Epithelial cell of esophagus (primary cell): ENCODE measurements around the gene COPS6.

Experiments used
- DNase-seq: peaks from one replicate; pipeline ENCODE4 v3.0.0; 2010; ENCODE audit warnings: low read depth
- H3K4me3 ChIP-seq: 2 replicates; pipeline ENCODE4 v1.5.1; 2011; ENCODE audit warnings: mild to moderate bottlenecking, low read length, control low read depth
- TF ChIP-seq, protein P1 (sequence below): IDR thresholded peaks from 2 replicates; pipeline ENCODE4 v1.5.1; 2011; ENCODE audit warnings: low read depth, mild to moderate bottlenecking, low read length, control low read depth, inconsistent platforms; ENCODE audit not compliant: insufficient read depth; ENCODE audit errors: missing control alignments

The COPS6 gene

GRCh38 chr7:100132697-100133151 is 44.0 kb downstream of the COPS6 start:
- peak; percentile 75 for DNase-seq
- H3K4me3 ChIP-seq = no peak overlapping the region
- TF ChIP-seq, protein P1, sequence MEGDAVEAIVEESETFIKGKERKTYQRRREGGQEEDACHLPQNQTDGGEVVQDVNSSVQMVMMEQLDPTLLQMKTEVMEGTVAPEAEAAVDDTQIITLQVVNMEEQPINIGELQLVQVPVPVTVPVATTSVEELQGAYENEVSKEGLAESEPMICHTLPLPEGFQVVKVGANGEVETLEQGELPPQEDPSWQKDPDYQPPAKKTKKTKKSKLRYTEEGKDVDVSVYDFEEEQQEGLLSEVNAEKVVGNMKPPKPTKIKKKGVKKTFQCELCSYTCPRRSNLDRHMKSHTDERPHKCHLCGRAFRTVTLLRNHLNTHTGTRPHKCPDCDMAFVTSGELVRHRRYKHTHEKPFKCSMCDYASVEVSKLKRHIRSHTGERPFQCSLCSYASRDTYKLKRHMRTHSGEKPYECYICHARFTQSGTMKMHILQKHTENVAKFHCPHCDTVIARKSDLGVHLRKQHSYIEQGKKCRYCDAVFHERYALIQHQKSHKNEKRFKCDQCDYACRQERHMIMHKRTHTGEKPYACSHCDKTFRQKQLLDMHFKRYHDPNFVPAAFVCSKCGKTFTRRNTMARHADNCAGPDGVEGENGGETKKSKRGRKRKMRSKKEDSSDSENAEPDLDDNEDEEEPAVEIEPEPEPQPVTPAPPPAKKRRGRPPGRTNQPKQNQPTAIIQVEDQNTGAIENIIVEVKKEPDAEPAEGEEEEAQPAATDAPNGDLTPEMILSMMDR = peak; percentile 99

- H3K4me3 ChIP-seq = no peak overlapping the region
- TF ChIP-seq, protein P1 = no peak
- DNase-seq = no peak
These were observed 49.3 kb downstream of the COPS6 start for GRCh38 chr7:100137851-100138760.

DNA sequence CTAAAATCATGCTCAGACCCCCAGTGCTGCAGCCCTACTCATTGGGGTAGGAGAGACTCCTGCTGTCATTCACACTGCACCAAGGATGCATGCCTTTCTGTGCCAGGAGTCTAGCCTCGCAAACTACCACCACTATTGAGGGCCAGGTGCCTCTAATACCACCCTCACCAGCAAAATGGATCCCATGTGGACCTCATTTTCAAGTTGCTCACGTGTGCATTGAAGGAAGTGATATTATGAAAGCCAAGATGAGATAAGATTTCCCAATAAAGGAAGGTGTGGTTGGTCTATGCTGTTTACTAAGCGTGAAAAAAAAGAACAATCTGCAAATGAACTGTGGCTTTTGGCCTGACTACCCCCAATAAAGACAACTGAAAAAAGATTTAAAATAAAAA is 52.8 kb downstream of the COPS6 start:
- no peak for DNase-seq
- TF ChIP-seq, protein P1 = no peak
- H3K4me3 ChIP-seq = no peak overlapping the region
